GM18508 (cell line): Measurements from ENCODE around the gene PEAK3.

ENCODE experiments used
- ATAC-seq: cut with Tn5 transposase; IDR thresholded peaks from one replicate; pipeline ENCODE4 v1.9.1; 2021; ENCODE audit warnings: moderate number of reproducible peaks; ENCODE audit not compliant: insufficient read depth, unreplicated experiment

The PEAK3 gene

GRCh38 chr19:2253106-2254063, 28.6 kb downstream of the PEAK3 start:
- no peak for ATAC-seq

- ATAC-seq = no peak
These were observed 29.2 kb downstream of the PEAK3 start for GRCh38 chr19:2252797-2253105.

- ATAC-seq = no peak
These were observed 29.7 kb downstream of the PEAK3 start for GRCh38 chr19:2252055-2252796.

- no peak for ATAC-seq
These were observed 30.6 kb downstream of the PEAK3 start for GRCh38 chr19:2251106-2252054.

- ATAC-seq = no peak
These were observed 31.2 kb downstream of the PEAK3 start for GRCh38 chr19:2250766-2251105.

GRCh38 chr19:2249880-2250765, 31.9 kb downstream of the PEAK3 start:
- ATAC-seq = no peak

GRCh38 chr19:2249010-2249866, 32.7 kb downstream of the PEAK3 start, which contains the start of gene AMH:
AMH (plus strand) TSS chr19:2249323; CDS start chr19:2249333, 10 bp downstream.
- no peak for ATAC-seq

- ATAC-seq = no peak
These were observed 33.6 kb downstream of the PEAK3 start for GRCh38 chr19:2248136-2249009.

- ATAC-seq = no peak
These were observed 34.4 kb downstream of the PEAK3 start for GRCh38 chr19:2247433-2248101.

- ATAC-seq = no peak
These were observed 35.1 kb downstream of the PEAK3 start for GRCh38 chr19:2246801-2247361.

GRCh38 chr19:2246014-2246620, 35.9 kb downstream of the PEAK3 start:
- no peak for ATAC-seq

GRCh38 chr19:2245273-2245672, 36.7 kb downstream of the PEAK3 start:
- ATAC-seq = no peak

- ATAC-seq = no peak
These were observed 37.5 kb downstream of the PEAK3 start for GRCh38 chr19:2244486-2244885.

- no peak for ATAC-seq
These were observed 37.9 kb downstream of the PEAK3 start for GRCh38 chr19:2244125-2244411.

- ATAC-seq = no peak
These were observed 38.5 kb downstream of the PEAK3 start for GRCh38 chr19:2243274-2244124.

GRCh38 chr19:2242816-2243215, 39.2 kb downstream of the PEAK3 start:
- ATAC-seq = no peak
